ENCODE measurements around the gene SLC22A14.

Gene SLC22A14

GRCh38 chr3:38343797-38344594, 61.9 kb downstream of the SLC22A14 start:
- DNase-seq (ENCODE audit: low read depth in 2 of 2): no peak

GRCh38 chr3:38345879-38346586, 63.9 kb downstream of the SLC22A14 start:
- no peak for DNase-seq (ENCODE audit: low read depth in 2 of 2)

GRCh38 chr3:38346587-38347410, 64.7 kb downstream of the SLC22A14 start, which contains the start of gene XYLB:
XYLB (plus strand) TSS chr3:38346785; CDS start chr3:38346869, 84 bp downstream.
- peak; percentile 35 to 52 for DNase-seq (ENCODE audit: low read depth in 2 of 2)

DNA sequence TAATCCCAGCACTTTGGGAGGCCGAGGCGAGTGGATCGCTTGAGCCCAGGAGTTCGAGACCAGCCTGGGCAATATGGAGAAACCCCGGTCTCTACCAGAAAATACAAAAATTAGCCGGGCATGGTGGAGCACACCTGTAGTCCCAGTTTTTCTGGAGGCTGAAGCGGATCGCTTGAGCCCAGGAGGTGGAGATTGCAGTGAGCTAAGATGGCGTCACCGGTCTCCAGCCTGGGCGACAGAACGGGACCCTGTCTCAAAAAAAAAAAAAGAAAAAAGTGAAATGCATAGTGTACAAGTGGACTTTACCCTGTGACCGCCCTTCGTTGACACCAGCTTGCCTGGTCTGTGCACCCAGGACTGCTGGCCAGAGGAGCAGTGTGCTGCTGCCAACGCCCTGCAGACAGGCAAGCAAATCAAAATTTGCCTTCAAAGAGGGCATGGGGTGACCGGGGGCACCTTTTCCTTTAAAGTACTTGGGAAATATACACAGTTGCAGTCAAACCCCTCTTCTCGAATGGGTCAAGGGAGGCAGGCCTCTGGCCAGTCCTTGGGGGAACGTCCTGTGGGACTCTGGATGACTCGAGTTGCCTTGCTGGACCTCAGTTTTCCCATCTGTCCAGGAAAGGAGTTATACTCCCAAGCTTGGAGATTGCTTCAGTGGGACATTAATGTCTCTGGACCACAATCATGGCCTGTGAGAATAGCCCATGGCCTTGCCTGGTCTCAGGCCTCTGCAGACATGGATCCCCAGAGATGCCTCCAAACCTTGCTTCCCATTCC, 65.5 kb downstream of the SLC22A14 start:
- DNase-seq (ENCODE audit: low read depth in 2 of 2): no peak

- no peak for DNase-seq (ENCODE audit: low read depth in 2 of 2)
Observed at GRCh38 chr3:38348903-38349302, 66.8 kb downstream of the SLC22A14 start.

DNA sequence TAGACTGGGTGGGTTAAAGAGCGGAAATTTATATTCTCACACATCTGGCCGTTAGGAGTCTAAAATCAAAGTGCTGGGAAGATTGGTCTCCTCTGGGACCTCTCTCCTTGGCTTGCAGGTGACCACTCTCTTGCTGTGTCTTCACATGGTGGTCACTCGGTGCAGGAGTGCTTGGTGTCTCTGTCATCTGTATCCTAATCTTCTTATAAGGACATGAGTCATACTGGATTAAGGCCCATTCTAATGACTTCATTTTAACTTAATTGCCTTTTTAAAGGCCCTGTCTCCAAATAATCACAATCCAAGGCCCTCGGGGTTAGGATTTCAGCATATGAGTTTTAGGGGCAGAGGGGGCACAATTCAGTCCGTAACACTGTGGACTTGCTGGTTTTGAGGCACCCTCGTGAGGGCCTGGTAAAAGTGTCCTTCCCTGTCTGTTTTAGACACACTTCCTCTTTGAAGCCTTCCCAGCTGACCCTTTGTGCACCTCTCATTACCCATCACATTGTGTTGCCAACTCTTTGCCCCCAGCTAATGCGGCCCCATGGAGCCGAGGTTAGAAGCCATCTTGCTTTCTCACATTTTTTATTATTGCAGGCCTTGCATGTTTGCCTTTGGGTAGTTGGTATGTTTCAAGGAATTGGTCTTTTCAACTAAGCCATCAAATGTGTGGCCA, 67.7 kb downstream of the SLC22A14 start:
- no peak for DNase-seq (ENCODE audit: low read depth in 2 of 2)

GRCh38 chr3:38353151-38353550, 71.1 kb downstream of the SLC22A14 start:
- peak in 1 of 2 experiments; percentile 24 for DNase-seq (ENCODE audit: low read depth in 2 of 2)

GRCh38 chr3:38354588-38355330, 72.7 kb downstream of the SLC22A14 start:
- DNase-seq (ENCODE audit: low read depth in 2 of 2): peak; percentile 38 to 45

DNA sequence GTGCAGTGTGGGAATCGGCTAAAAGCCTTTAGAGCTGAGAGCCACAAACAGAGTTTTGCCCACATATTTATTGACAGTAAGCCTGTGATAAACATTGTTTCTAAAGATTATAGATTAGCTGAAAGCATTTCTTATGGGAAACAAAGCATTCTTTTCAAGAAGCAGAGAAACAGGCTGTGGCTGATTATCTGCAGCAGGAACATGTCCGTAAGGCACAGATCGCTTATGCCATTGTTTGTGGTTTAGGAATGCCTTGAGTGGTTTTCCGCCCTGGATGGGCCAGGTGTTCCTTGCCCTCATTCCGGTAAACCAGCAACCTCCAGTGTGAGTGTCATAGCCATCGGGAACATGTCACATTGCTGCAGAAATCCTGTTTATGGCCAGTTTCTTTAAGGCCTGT, 76.9 kb downstream of the SLC22A14 start:
- DNase-seq (ENCODE audit: low read depth in 2 of 2): no peak

DNA sequence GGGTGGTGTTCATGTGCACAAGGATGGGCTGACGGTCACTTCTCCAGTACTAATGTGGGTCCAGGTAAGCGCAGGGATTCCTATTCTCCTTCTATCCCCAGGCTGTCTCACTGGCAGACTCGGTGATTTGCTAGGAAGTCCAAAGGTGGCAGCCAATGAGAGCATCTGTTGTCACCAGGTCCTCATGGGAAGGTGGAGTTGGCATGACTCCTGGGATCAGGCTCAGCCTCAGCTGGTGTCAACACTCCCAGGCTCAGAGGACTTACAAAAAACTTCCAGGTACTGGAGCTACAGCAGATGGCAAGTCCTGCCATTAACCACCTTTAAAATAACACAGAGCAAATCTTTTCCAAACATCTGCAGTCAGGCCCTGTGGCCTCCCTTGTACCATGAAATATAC, 78.3 kb downstream of the SLC22A14 start:
- no peak for DNase-seq (ENCODE audit: low read depth in 2 of 2)

- DNase-seq (ENCODE audit: low read depth in 2 of 2): no peak
Observed at GRCh38 chr3:38361496-38361895, 79.4 kb downstream of the SLC22A14 start.

GRCh38 chr3:38362825-38363224, 80.7 kb downstream of the SLC22A14 start:
- no peak for DNase-seq (ENCODE audit: low read depth in 2 of 2)

- no peak for DNase-seq (ENCODE audit: low read depth in 2 of 2)
Observed at GRCh38 chr3:38364721-38365400, 82.8 kb downstream of the SLC22A14 start.

GRCh38 chr3:38365469-38366062, 83.5 kb downstream of the SLC22A14 start:
- DNase-seq (ENCODE audit: low read depth in 2 of 2): no peak

DNA sequence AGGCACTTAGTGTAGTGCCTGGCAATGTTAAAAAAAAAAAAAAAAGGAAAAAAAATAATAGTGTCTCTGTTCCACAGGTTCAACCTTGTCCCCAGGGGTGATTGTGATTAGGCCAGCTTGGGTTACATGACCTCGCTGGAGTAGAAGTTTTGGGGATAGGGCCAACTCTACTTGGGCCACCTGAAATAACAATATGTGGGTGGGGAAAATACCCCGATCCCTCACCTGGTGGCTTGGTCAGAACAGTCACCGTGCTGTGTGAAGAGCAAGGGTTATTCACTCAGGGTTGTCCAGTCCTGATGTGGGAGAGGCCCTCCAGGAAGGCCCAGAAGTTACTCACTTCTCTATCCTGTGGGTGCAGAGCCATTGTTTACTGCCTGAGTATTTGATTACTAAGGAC, 84.0 kb downstream of the SLC22A14 start:
- DNase-seq (ENCODE audit: low read depth in 2 of 2): no peak

GRCh38 chr3:38367779-38368178, 85.7 kb downstream of the SLC22A14 start:
- DNase-seq (ENCODE audit: low read depth in 2 of 2): no peak

All from fibroblast of skin of left quadriceps (primary cell).